ENCODE results near the gene SMYD3. TPM values are rescaled to one million over a fixed set of nuclear protein-coding genes. Genes with fewer than 3 reads are reported as not detected.

SMYD3 gene
- total RNA-seq, 2 donors from 2014 or later = 13.5 to 20.8 TPM

DNA sequence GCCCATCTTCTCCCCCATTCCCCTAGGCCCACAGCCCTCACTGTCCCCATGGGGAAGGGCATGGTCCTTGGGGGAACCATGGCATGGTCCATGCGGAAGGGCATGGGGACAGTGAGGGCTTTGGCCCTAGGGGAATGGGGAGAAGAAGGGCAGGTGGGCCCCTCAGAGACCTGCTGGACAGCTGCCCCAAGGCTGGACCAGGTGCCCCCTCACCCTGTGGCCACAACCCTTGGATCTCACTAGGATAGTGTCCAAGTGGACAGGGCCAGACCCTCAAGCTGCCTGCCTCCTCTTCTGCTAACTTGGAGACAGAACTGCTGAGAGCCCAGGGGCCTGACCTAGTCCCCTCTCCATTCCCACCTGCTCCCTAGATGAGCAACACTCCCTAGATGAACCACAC is 12.4 kb upstream of the SMYD3 start:
- intact Hi-C loops (cut with DNase I) = no loop called here
- Histone ChIP-seq H3K4me1 (no peaks in the 10 kb centered on the region), H3K36me3 (replicated peaks in 1 of 2; ENCODE audit: insufficient read depth in 1 of 2, low read depth in 2 of 2) (no peaks in the 10 kb centered on the region), H3K27me3 (no peaks in the 10 kb centered on the region), H3K27ac (no peak overlapping the region), H3K9me3 (peaks cover 0 to 20% (median 0%) of the 10 kb centered on the region in 3 donors), H3K4me3 (no peak overlapping the region)
- WGBS, 2 donors = 33 to 100% methylated on average over 1 of the region's 1 CpG
- TF ChIP-seq, protein P1, sequence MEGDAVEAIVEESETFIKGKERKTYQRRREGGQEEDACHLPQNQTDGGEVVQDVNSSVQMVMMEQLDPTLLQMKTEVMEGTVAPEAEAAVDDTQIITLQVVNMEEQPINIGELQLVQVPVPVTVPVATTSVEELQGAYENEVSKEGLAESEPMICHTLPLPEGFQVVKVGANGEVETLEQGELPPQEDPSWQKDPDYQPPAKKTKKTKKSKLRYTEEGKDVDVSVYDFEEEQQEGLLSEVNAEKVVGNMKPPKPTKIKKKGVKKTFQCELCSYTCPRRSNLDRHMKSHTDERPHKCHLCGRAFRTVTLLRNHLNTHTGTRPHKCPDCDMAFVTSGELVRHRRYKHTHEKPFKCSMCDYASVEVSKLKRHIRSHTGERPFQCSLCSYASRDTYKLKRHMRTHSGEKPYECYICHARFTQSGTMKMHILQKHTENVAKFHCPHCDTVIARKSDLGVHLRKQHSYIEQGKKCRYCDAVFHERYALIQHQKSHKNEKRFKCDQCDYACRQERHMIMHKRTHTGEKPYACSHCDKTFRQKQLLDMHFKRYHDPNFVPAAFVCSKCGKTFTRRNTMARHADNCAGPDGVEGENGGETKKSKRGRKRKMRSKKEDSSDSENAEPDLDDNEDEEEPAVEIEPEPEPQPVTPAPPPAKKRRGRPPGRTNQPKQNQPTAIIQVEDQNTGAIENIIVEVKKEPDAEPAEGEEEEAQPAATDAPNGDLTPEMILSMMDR (IDR thresholded peaks at IDR 0.05) = no peak
- no peak for TF ChIP-seq POLR2A (IDR thresholded peaks at IDR 0.05)
- ATAC-seq = no peak
- DNase-seq = no peak

- WGBS, 2 donors = 73 to 81% methylated on average over 15 to 17 of the region's 17 CpGs
- Histone ChIP-seq H3K4me3 (no peak overlapping the region), H3K9me3 (peaks cover 0 to 27% (median 0%) of the 10 kb centered on the region in 3 donors), H3K27ac (no peak overlapping the region), H3K4me1 (no peaks in the 10 kb centered on the region), H3K27me3 (no peaks in the 10 kb centered on the region), H3K36me3 (replicated peaks in 1 of 2; ENCODE audit: insufficient read depth in 1 of 2, low read depth in 2 of 2) (no peaks in the 10 kb centered on the region)
- intact Hi-C loops (cut with DNase I) = no loop called here
- no peak for DNase-seq
- ATAC-seq = no peak
- TF ChIP-seq POLR2A (IDR thresholded peaks at IDR 0.05) = no peak
- TF ChIP-seq, protein P1 (IDR thresholded peaks at IDR 0.05) = no peak
Observed at GRCh38 chr1:246518456-246519205, 11.6 kb upstream of the SMYD3 start.

DNA sequence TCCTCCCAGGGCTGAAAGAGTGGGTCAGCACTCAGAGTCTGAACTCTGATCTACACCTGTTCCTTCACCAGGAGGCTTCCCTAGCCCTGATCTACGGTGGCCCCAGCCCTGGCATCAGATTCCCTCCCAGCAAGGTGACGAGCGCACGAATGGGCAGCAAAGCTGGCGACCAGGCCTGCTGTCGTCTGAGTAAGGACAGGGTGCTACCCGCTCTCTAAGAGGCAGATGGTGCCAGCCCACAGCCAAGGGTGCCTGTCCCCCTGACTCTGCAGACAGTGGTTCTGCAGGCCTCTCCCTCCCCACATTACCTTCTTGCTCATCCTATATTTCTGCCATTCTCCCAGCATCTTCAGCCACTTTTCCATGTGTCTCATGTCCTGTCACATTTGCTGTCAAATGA is 10.3 kb upstream of the SMYD3 start:
- Histone ChIP-seq H3K4me3 (no peak overlapping the region), H3K4me1 (no peaks in the 10 kb centered on the region), H3K27ac (no peak overlapping the region), H3K27me3 (no peaks in the 10 kb centered on the region), H3K36me3 (replicated peaks in 1 of 2; ENCODE audit: insufficient read depth in 1 of 2, low read depth in 2 of 2) (no peaks in the 10 kb centered on the region), H3K9me3 (peaks cover 0 to 27% (median 0%) of the 10 kb centered on the region in 3 donors)
- 76% methylated on average over 7 of the region's 7 CpGs; no CpG with 5 or more reads in 1 of the 2 donors for WGBS, 2 donors
- ATAC-seq (no peak), DNase-seq (no peak)
- intact Hi-C loops (cut with DNase I) = no loop called here
- TF ChIP-seq, protein P1 (IDR thresholded peaks at IDR 0.05) = no peak
- TF ChIP-seq POLR2A (IDR thresholded peaks at IDR 0.05) = no peak

- DNase-seq (no peak), ATAC-seq (no peak)
- WGBS, 2 donors = 82 to 94% methylated on average over 7 to 8 of the region's 10 CpGs
- no peaks in the 10 kb centered on the region for H3K27me3 ChIP-seq
- H3K4me1 ChIP-seq = no peaks in the 10 kb centered on the region
- intact Hi-C loops (cut with DNase I) = no loop called here
- H3K27ac ChIP-seq = no peak overlapping the region
- TF ChIP-seq, protein P1 (IDR thresholded peaks at IDR 0.05) = no peak
- TF ChIP-seq POLR2A (IDR thresholded peaks at IDR 0.05) = no peak
- H3K9me3 ChIP-seq = peaks cover 0 to 27% (median 0%) of the 10 kb centered on the region in 3 donors
- H3K36me3 ChIP-seq (replicated peaks in 1 of 2; ENCODE audit: insufficient read depth in 1 of 2, low read depth in 2 of 2) = no peaks in the 10 kb centered on the region
- H3K4me3 ChIP-seq = no peak overlapping the region
Observed at GRCh38 chr1:246516126-246516525, 9.0 kb upstream of the SMYD3 start.
